ENCODE data around the gene CAMK2G. TPM values are rescaled to one million over a fixed set of nuclear protein-coding genes. Genes with fewer than 3 reads are reported as not detected.
A peak's percentile ranks its signal among the peaks of the same experiment; 100 is the strongest.

CAMK2G gene
- total RNA-seq, 4 donors from 2014 or later: 82.3 to 207 (median 155) TPM

- no peaks in the 10 kb centered on the region for H3K9me3 ChIP-seq
- H3K27ac ChIP-seq: no peak overlapping the region
- H3K27me3 ChIP-seq: no peaks in the 10 kb centered on the region
- H3K4me1 ChIP-seq: peaks cover 0 to 14% (median 3%) of the 10 kb centered on the region in 3 donors
- H3K36me3 ChIP-seq: peaks cover 0 to 100% of the 10 kb centered on the region in 2 donors
- WGBS, 2 donors (ENCODE audit: low coverage in 1 of 2): 78 to 79% methylated on average over 6 to 7 of the region's 11 CpGs
- H3K4me3 ChIP-seq: no peak overlapping the region
- no peak for ATAC-seq
- TF ChIP-seq POLR2A (IDR thresholded peaks at IDR 0.05): no peak
- TF ChIP-seq POLR2AphosphoS5 (IDR thresholded peaks at IDR 0.05): peak; percentile 4
These were observed 71.9 kb downstream of the CAMK2G start for GRCh38 chr10:73802276-73802991.

- no peak for ATAC-seq
- Histone ChIP-seq H3K4me3 (no peak overlapping the region), H3K27me3 (no peaks in the 10 kb centered on the region), H3K36me3 (peaks cover 0 to 100% of the 10 kb centered on the region in 2 donors), H3K4me1 (peaks cover 0 to 2% (median 0%) of the 10 kb centered on the region in 3 donors), H3K27ac (no peak overlapping the region), H3K9me3 (no peaks in the 10 kb centered on the region)
- WGBS, 2 donors (ENCODE audit: low coverage in 1 of 2): no CpG with 5 or more reads among the region's 13 CpGs
- TF ChIP-seq CTCF (IDR thresholded peaks at IDR 0.05) (no peak), POLR2A (IDR thresholded peaks at IDR 0.05) (no peak), POLR2AphosphoS5 (IDR thresholded peaks at IDR 0.05) (no peak), EP300 (IDR thresholded peaks at IDR 0.05) (no peak)
These were observed 73.1 kb downstream of the CAMK2G start for GRCh38 chr10:73801253-73801590.

GRCh38 chr10:73800560-73801252 lies 73.6 kb downstream of the CAMK2G start:
- ATAC-seq: no peak
- H3K27ac ChIP-seq: no peak overlapping the region
- peaks cover 0 to 100% of the 10 kb centered on the region in 2 donors for H3K36me3 ChIP-seq
- no peak for TF ChIP-seq EP300 (IDR thresholded peaks at IDR 0.05)
- TF ChIP-seq CTCF (IDR thresholded peaks at IDR 0.05): no peak
- TF ChIP-seq POLR2AphosphoS5 (IDR thresholded peaks at IDR 0.05): no peak
- no peak for TF ChIP-seq POLR2A (IDR thresholded peaks at IDR 0.05)
- H3K4me1 ChIP-seq: no peaks in the 10 kb centered on the region
- H3K9me3 ChIP-seq: no peaks in the 10 kb centered on the region
- WGBS, 2 donors (ENCODE audit: low coverage in 1 of 2): no CpG with 5 or more reads among the region's 20 CpGs
- no peak overlapping the region for H3K4me3 ChIP-seq
- H3K27me3 ChIP-seq: no peaks in the 10 kb centered on the region

GRCh38 chr10:73799899-73800559 lies 74.3 kb downstream of the CAMK2G start:
- Histone ChIP-seq H3K9me3 (no peaks in the 10 kb centered on the region), H3K4me3 (no peak overlapping the region), H3K4me1 (no peaks in the 10 kb centered on the region), H3K27me3 (no peaks in the 10 kb centered on the region), H3K36me3 (peaks cover 0 to 100% of the 10 kb centered on the region in 2 donors), H3K27ac (no peak overlapping the region)
- WGBS, 2 donors (ENCODE audit: low coverage in 1 of 2): 51 to 75% methylated on average over 2 to 7 of the region's 9 CpGs
- no peak for ATAC-seq
- TF ChIP-seq POLR2A (IDR thresholded peaks at IDR 0.05): no peak
- no peak for TF ChIP-seq EP300 (IDR thresholded peaks at IDR 0.05)
- TF ChIP-seq CTCF (IDR thresholded peaks at IDR 0.05): no peak
- TF ChIP-seq POLR2AphosphoS5 (IDR thresholded peaks at IDR 0.05): no peak

- ATAC-seq: no peak
- peaks cover 0 to 100% of the 10 kb centered on the region in 2 donors for H3K36me3 ChIP-seq
- no peak for TF ChIP-seq POLR2A (IDR thresholded peaks at IDR 0.05)
- no peak for TF ChIP-seq EP300 (IDR thresholded peaks at IDR 0.05)
- no peak for TF ChIP-seq CTCF (IDR thresholded peaks at IDR 0.05)
- no peak for TF ChIP-seq POLR2AphosphoS5 (IDR thresholded peaks at IDR 0.05)
These were observed 75.3 kb downstream of the CAMK2G start for GRCh38 chr10:73798927-73799560.

More at GRCh38 chr10:73798927-73799560, 75.3 kb downstream of the CAMK2G start:
- no peak overlapping the region for H3K4me3 ChIP-seq
- H3K27me3 ChIP-seq: no peaks in the 10 kb centered on the region
- H3K9me3 ChIP-seq: no peaks in the 10 kb centered on the region
- no peak overlapping the region for H3K27ac ChIP-seq
- WGBS, 2 donors (ENCODE audit: low coverage in 1 of 2): 68% methylated on average over 8 of the region's 10 CpGs; no CpG with 5 or more reads in 1 of the 2 donors
- H3K4me1 ChIP-seq: no peaks in the 10 kb centered on the region
